Spleen (tissue), 11 donors: ENCODE measurements around the gene TLK2. TPM values are rescaled to one million over a fixed set of nuclear protein-coding genes. Genes with fewer than 3 reads are reported as not detected.

ENCODE experiments used
- DNase-seq: peaks from one replicate; pipeline ENCODE4 v3.0.0-alpha.2; 2020
- H3K27ac ChIP-seq, 8 donors: fragments of 200-600 bp; sonication (generic) in 7 of 8; 1 replicate in 4 of 8; 2 replicates in 4 of 8; pipeline versions ENCODE4 v1.5.0 to v1.8.0; 2016 to 2021; ENCODE audit warnings: inconsistent platforms in 4 of 8, mild to moderate bottlenecking in 4 of 8, moderate library complexity in 1 of 8
- H3K27me3 ChIP-seq, 7 donors: fragments of 200-600 bp; sonication (generic) in 6 of 7; replicated peaks in 1 of 7; 1 replicate in 4 of 7; 2 replicates in 3 of 7; pipeline versions ENCODE4 v1.5.0 to v1.8.0; 2016 to 2021; ENCODE audit warnings: inconsistent platforms in 3 of 7, mild to moderate bottlenecking in 1 of 7
- H3K36me3 ChIP-seq, 6 donors: fragments of 200-600 bp; sonication (generic) in 5 of 6; 1 replicate in 4 of 6; 2 replicates in 2 of 6; pipeline versions ENCODE4 v1.5.0 to v1.8.0; 2016 to 2021; ENCODE audit warnings: inconsistent platforms in 2 of 6
- H3K4me1 ChIP-seq, 6 donors: fragments of 200-600 bp; sonication (generic) in 5 of 6; 1 replicate in 3 of 6; 2 replicates in 3 of 6; pipeline versions ENCODE4 v1.5.0 to v1.8.0; 2016 to 2021; ENCODE audit warnings: inconsistent platforms in 3 of 6
- H3K4me3 ChIP-seq, 8 donors: fragments of 200-600 bp; sonication (generic) in 7 of 8; 1 replicate in 4 of 8; 2 replicates in 4 of 8; pipeline versions ENCODE4 v1.5.0 to v1.8.0; 2016 to 2021; ENCODE audit warnings: inconsistent platforms in 4 of 8, mild to moderate bottlenecking in 4 of 8, moderate library complexity in 2 of 8
- H3K9me3 ChIP-seq, 8 donors: fragments of 200-600 bp; sonication (generic) in 7 of 8; 1 replicate in 4 of 8; 2 replicates in 4 of 8; pipeline versions ENCODE4 v1.5.0 to v1.8.0; 2016 to 2021; ENCODE audit warnings: inconsistent platforms in 4 of 8
- CTCF ChIP-seq, 11 experiments: fragments of 200-600 bp in 7 of 11; fragments of 450-650 bp in 4 of 11; sonication (generic) in 4 of 11; IDR thresholded peaks in 8 of 11; conservative IDR thresholded peaks in 3 of 11; 1 replicate in 7 of 11; 2 replicates in 4 of 11; pipeline versions ENCODE4 v1.4.0 to v1.8.0; 2016 to 2021; ENCODE audit warnings: antibody characterized with exemption in 11 of 11, inconsistent platforms in 4 of 11, mild to moderate bottlenecking in 1 of 11
- POLR2A ChIP-seq, 3 donors: fragments of 450-650 bp; IDR thresholded peaks; one replicate each; pipeline ENCODE4 v1.5.1; 2017; ENCODE audit warnings: antibody characterized with exemption in 3 of 3, mild to moderate bottlenecking in 1 of 3
- POLR2AphosphoS5 ChIP-seq, 3 donors: sonication (generic); formaldehyde crosslinking; IDR thresholded peaks; one replicate each; pipeline ENCODE4 v1.5.1; 2017; ENCODE audit warnings: antibody characterized with exemption in 3 of 3
- WGBS, 5 donors: extraction: QIAGEN DNeasy Blood & Tissue Kit in 3 of 5; methylation state at CpG; one replicate each; pipeline versions ENCODE4 v1.1.5 to v1.1.7; 2013 to 2018; 5-methylcytosine and 5-hydroxymethylcytosine counted together
- intact Hi-C: fragments of 100-400 bp; cut with DNase I; formaldehyde crosslinking; loops from one replicate; pipeline ENCODE4 v1.15.0; 2023; ENCODE audit warnings: low total_unique reads
- polyA plus RNA-seq, 3 donors: library from polyadenylated mRNA; stranded (reverse); fragments of 200-250 nt; gene quantifications; one replicate each; pipeline ENCODE4 v1.2.1, GENCODE V29; 2013
- total RNA-seq, 7 donors: library from RNA; depleted of rRNA in 3 of 7; stranded (reverse); fragments of >200 nt in 3 of 7; fragmentation: NEBNext Ultra II Directional in 4 of 7; extraction: Animal tissue kit (Norgen Biotek cat#: 25700) in 4 of 7; gene quantifications; one replicate each; pipeline versions ENCODE4 v1.1.0 to v1.2.1, GENCODE V29; 2016 to 2021
- donor health status: healthy with polysubstance abuse.
- donor health status: DM: no; HTN: no; CAD: no; lungs with moderate emphysema.
- donor health status: DM: no; HTN: no; CAD: no.
- donor health status: Bipolar disorder and iron deficiency.
- donor health status: healthy.
- donor health status: DM: no; HTN: no; CAD: no.
- donor health status: DM: yes; HTN: yes; CAD: no.

The TLK2 gene
- total and polyA plus RNA-seq, 10 donors = 11.3 to 76.3 (median 48.3) TPM

- Histone ChIP-seq H3K4me3 (peak overlapping the region; percentile 31 to 76 (median 54)), H3K27ac (peak overlapping the region; percentile 48 to 85 (median 78)), H3K36me3 (peaks cover 0 to 6% (median under 1%) of the 10 kb centered on the region in 6 donors), H3K9me3 (no peaks in the 10 kb centered on the region), H3K27me3 (peaks cover 0 to 47% (median 24%) of the 10 kb centered on the region in 7 donors), H3K4me1 (peaks cover 6 to 60% (median 39%) of the 10 kb centered on the region in 6 donors)
- 1 to 4% (median 2%) methylated on average over 33 to 61 of the region's 61 CpGs for WGBS, 5 donors
- intact Hi-C loops = no loop called here
- no peak for TF ChIP-seq CTCF (IDR thresholded peaks at IDR 0.05 in 8 of 11, conservative IDR thresholded peaks at IDR 0.05 in 3 of 11)
- TF ChIP-seq POLR2AphosphoS5 (IDR thresholded peaks at IDR 0.05) = peak in 2 of 3 donors; percentile 47 to 54
- no peak for TF ChIP-seq POLR2A (IDR thresholded peaks at IDR 0.05)
- DNase-seq = no peak
These were observed 149.4 kb downstream of the TLK2 start for GRCh38 chr17:62627904-62628633.

- Histone ChIP-seq H3K4me3 (peak overlapping the region in 7 of 8 donors; percentile 9 to 76 (median 57)), H3K4me1 (peaks cover 6 to 60% (median 39%) of the 10 kb centered on the region in 6 donors), H3K27me3 (peaks cover 0 to 47% (median 24%) of the 10 kb centered on the region in 7 donors), H3K36me3 (no peaks in the 10 kb centered on the region), H3K9me3 (no peaks in the 10 kb centered on the region), H3K27ac (peak overlapping the region in 6 of 8 donors; percentile 14 to 85 (median 78))
- WGBS, 5 donors = 41 to 63% (median 61%) methylated on average over 12 to 19 of the region's 19 CpGs
- TF ChIP-seq POLR2AphosphoS5 (IDR thresholded peaks at IDR 0.05) (no peak), CTCF (IDR thresholded peaks at IDR 0.05 in 8 of 11, conservative IDR thresholded peaks at IDR 0.05 in 3 of 11) (no peak), POLR2A (IDR thresholded peaks at IDR 0.05) (no peak)
- intact Hi-C loops = no loop called here
- no peak for DNase-seq
These were observed 150.4 kb downstream of the TLK2 start for GRCh38 chr17:62628831-62629555.

- intact Hi-C loops = no loop called here
- H3K27me3 ChIP-seq = peaks cover 0 to 47% (median 24%) of the 10 kb centered on the region in 7 donors
- no peaks in the 10 kb centered on the region for H3K9me3 ChIP-seq
- peaks cover 6 to 60% (median 39%) of the 10 kb centered on the region in 6 donors for H3K4me1 ChIP-seq
- H3K36me3 ChIP-seq = no peaks in the 10 kb centered on the region
- peak overlapping the region in 1 of 8 donors; percentile 85 for H3K27ac ChIP-seq
- no peak for DNase-seq
- peak overlapping the region in 4 of 8 donors; percentile 9 to 76 (median 54) for H3K4me3 ChIP-seq
- WGBS, 5 donors = 76 to 85% (median 79%) methylated on average over 11 to 19 of the region's 19 CpGs
- TF ChIP-seq CTCF (IDR thresholded peaks at IDR 0.05 in 8 of 11, conservative IDR thresholded peaks at IDR 0.05 in 3 of 11) (no peak), POLR2A (IDR thresholded peaks at IDR 0.05) (no peak), POLR2AphosphoS5 (IDR thresholded peaks at IDR 0.05) (no peak)
These were observed 151.1 kb downstream of the TLK2 start for GRCh38 chr17:62629556-62630364.
